Stomach smooth muscle (tissue), 2 donors: Measurements from ENCODE around the gene SMOC2.

Experiments
- H3K27ac ChIP-seq: one replicate; pipeline ENCODE4 v1.7.0; 2013; ENCODE audit warnings: mild to moderate bottlenecking, low read length, inconsistent platforms
- H3K27me3 ChIP-seq, 2 donors: one replicate each; pipeline ENCODE4 v1.7.0; 2013; ENCODE audit warnings: low read length in 2 of 2; ENCODE audit not compliant: insufficient read depth in 2 of 2, control insufficient read depth in 1 of 2
- H3K36me3 ChIP-seq, 2 donors: one replicate each; pipeline ENCODE4 v1.7.0; 2013; ENCODE audit warnings: low read length in 2 of 2; ENCODE audit not compliant: control insufficient read depth in 2 of 2, insufficient read depth in 2 of 2
- H3K4me1 ChIP-seq: one replicate; pipeline ENCODE4 v1.7.0; 2013; ENCODE audit warnings: low read length; ENCODE audit not compliant: control insufficient read depth, insufficient read depth
- H3K4me3 ChIP-seq, 2 donors: one replicate each; pipeline ENCODE4 v1.7.0; 2013; ENCODE audit warnings: low read length in 2 of 2
- H3K9ac ChIP-seq, 2 donors: one replicate each; pipeline ENCODE4 v1.7.0; 2013; ENCODE audit warnings: low read length in 2 of 2, mild to moderate bottlenecking in 1 of 2
- H3K9me3 ChIP-seq, 2 donors: one replicate each; pipeline ENCODE4 v1.7.0; 2013; ENCODE audit warnings: low read length in 2 of 2; ENCODE audit not compliant: control insufficient read depth in 2 of 2
- donor health status: healthy.
- donor health status: Pancreatic carcinoma.

Gene SMOC2

GRCh38 chr6:168462289-168462853, 21.4 kb downstream of the SMOC2 start:
- H3K4me1 ChIP-seq = peaks cover 28% of the 10 kb centered on the region
- no peak overlapping the region for H3K27ac ChIP-seq
- no peaks in the 10 kb centered on the region for H3K9me3 ChIP-seq
- H3K9ac ChIP-seq = no peak overlapping the region
- H3K4me3 ChIP-seq = no peak overlapping the region
- no peaks in the 10 kb centered on the region for H3K27me3 ChIP-seq
- H3K36me3 ChIP-seq = no peaks in the 10 kb centered on the region

- Histone ChIP-seq H3K4me1 (peaks cover 40% of the 10 kb centered on the region), H3K9ac (no peak overlapping the region), H3K4me3 (no peak overlapping the region), H3K9me3 (no peaks in the 10 kb centered on the region), H3K27ac (no peak overlapping the region), H3K36me3 (no peaks in the 10 kb centered on the region), H3K27me3 (no peaks in the 10 kb centered on the region)
These were observed 23.6 kb downstream of the SMOC2 start for GRCh38 chr6:168464546-168464945.

GRCh38 chr6:168468045-168468444, 27.1 kb downstream of the SMOC2 start:
- peaks cover 0 to 4% of the 10 kb centered on the region in 2 donors for H3K36me3 ChIP-seq
- no peaks in the 10 kb centered on the region for H3K27me3 ChIP-seq
- peak overlapping the region; percentile 55 for H3K27ac ChIP-seq
- H3K4me1 ChIP-seq = peaks cover 41% of the 10 kb centered on the region
- H3K9me3 ChIP-seq = peaks cover 0 to 2% of the 10 kb centered on the region in 2 donors
- H3K9ac ChIP-seq = no peak overlapping the region
- no peak overlapping the region for H3K4me3 ChIP-seq

- peak overlapping the region in 1 of 2 donors; percentile 44 for H3K4me3 ChIP-seq
- peak overlapping the region; percentile 55 for H3K27ac ChIP-seq
- peaks cover 42% of the 10 kb centered on the region for H3K4me1 ChIP-seq
- H3K9ac ChIP-seq = no peak overlapping the region
- H3K36me3 ChIP-seq = peaks cover 3 to 4% of the 10 kb centered on the region in 2 donors
- peaks cover 0 to 2% of the 10 kb centered on the region in 2 donors for H3K9me3 ChIP-seq
- H3K27me3 ChIP-seq = no peaks in the 10 kb centered on the region
These were observed 28.5 kb downstream of the SMOC2 start for GRCh38 chr6:168469521-168469920.

- Histone ChIP-seq H3K27ac (peak overlapping the region; percentile 55), H3K36me3 (peaks cover 3 to 4% of the 10 kb centered on the region in 2 donors), H3K9ac (no peak overlapping the region)
These were observed 28.9 kb downstream of the SMOC2 start for GRCh38 chr6:168469926-168470325.

GRCh38 chr6:168472363-168472762, 31.4 kb downstream of the SMOC2 start:
- peaks cover 39% of the 10 kb centered on the region for H3K4me1 ChIP-seq
- H3K9ac ChIP-seq = no peak overlapping the region
- H3K4me3 ChIP-seq = no peak overlapping the region
- H3K27ac ChIP-seq = no peak overlapping the region
- no peaks in the 10 kb centered on the region for H3K27me3 ChIP-seq
- H3K9me3 ChIP-seq = peaks cover 0 to 2% of the 10 kb centered on the region in 2 donors
- peaks cover 3 to 4% of the 10 kb centered on the region in 2 donors for H3K36me3 ChIP-seq

More at GRCh38 chr6:168469926-168470325, 28.9 kb downstream of the SMOC2 start:
- H3K27me3 ChIP-seq = no peaks in the 10 kb centered on the region
- H3K4me1 ChIP-seq = peaks cover 39% of the 10 kb centered on the region
- H3K9me3 ChIP-seq = peaks cover 0 to 2% of the 10 kb centered on the region in 2 donors
- peak overlapping the region in 1 of 2 donors; percentile 40 for H3K4me3 ChIP-seq

- peaks cover 35% of the 10 kb centered on the region for H3K4me1 ChIP-seq
- H3K9me3 ChIP-seq = peaks cover 0 to 2% of the 10 kb centered on the region in 2 donors
- H3K4me3 ChIP-seq = no peak overlapping the region
- no peak overlapping the region for H3K27ac ChIP-seq
- H3K27me3 ChIP-seq = no peaks in the 10 kb centered on the region
- H3K9ac ChIP-seq = no peak overlapping the region
- H3K36me3 ChIP-seq = peaks cover 3 to 4% of the 10 kb centered on the region in 2 donors
These were observed 32.2 kb downstream of the SMOC2 start for GRCh38 chr6:168473197-168473596.

- peaks cover 3 to 4% of the 10 kb centered on the region in 2 donors for H3K36me3 ChIP-seq
- peaks cover 0 to 2% of the 10 kb centered on the region in 2 donors for H3K9me3 ChIP-seq
- H3K27me3 ChIP-seq = no peaks in the 10 kb centered on the region
- H3K4me3 ChIP-seq = no peak overlapping the region
- H3K27ac ChIP-seq = no peak overlapping the region
- H3K9ac ChIP-seq = no peak overlapping the region
- peaks cover 17% of the 10 kb centered on the region for H3K4me1 ChIP-seq
These were observed 34.4 kb downstream of the SMOC2 start for GRCh38 chr6:168475188-168476013.

- H3K27ac ChIP-seq = no peak overlapping the region
- H3K36me3 ChIP-seq = no peaks in the 10 kb centered on the region
- H3K4me1 ChIP-seq = peaks cover 5% of the 10 kb centered on the region
- no peaks in the 10 kb centered on the region for H3K27me3 ChIP-seq
- no peak overlapping the region for H3K4me3 ChIP-seq
- H3K9ac ChIP-seq = no peak overlapping the region
- H3K9me3 ChIP-seq = no peaks in the 10 kb centered on the region
These were observed 38.4 kb downstream of the SMOC2 start for GRCh38 chr6:168479421-168479820.

- H3K4me1 ChIP-seq = peaks cover 5% of the 10 kb centered on the region
- no peaks in the 10 kb centered on the region for H3K36me3 ChIP-seq
- H3K4me3 ChIP-seq = no peak overlapping the region
- H3K9ac ChIP-seq = no peak overlapping the region
- H3K27me3 ChIP-seq = no peaks in the 10 kb centered on the region
- no peak overlapping the region for H3K27ac ChIP-seq
- H3K9me3 ChIP-seq = no peaks in the 10 kb centered on the region
These were observed 39.5 kb downstream of the SMOC2 start for GRCh38 chr6:168480481-168480880.

- Histone ChIP-seq H3K9ac (no peak overlapping the region), H3K4me3 (no peak overlapping the region), H3K36me3 (no peaks in the 10 kb centered on the region), H3K27ac (no peak overlapping the region), H3K27me3 (no peaks in the 10 kb centered on the region), H3K4me1 (peaks cover 3% of the 10 kb centered on the region), H3K9me3 (no peaks in the 10 kb centered on the region)
These were observed 44.8 kb downstream of the SMOC2 start for GRCh38 chr6:168485818-168486217.
